Activated CD4-positive, alpha-beta T cell treated with anti-CD3 and anti-CD28 coated beads for 4 hours (primary cell): ENCODE data around the gene SMTNL1.
A peak's percentile ranks its signal among the peaks of the same experiment; 100 is the strongest.

ENCODE experiments used
- DNase-seq, 2 donors: peaks; one replicate each; pipeline ENCODE4 v3.0.0-alpha.2; 2020

Gene SMTNL1

GRCh38 chr11:57546869-57547475 lies 9.6 kb downstream of the SMTNL1 start:
- DNase-seq: no peak

GRCh38 chr11:57547854-57548377 lies 10.5 kb downstream of the SMTNL1 start:
- DNase-seq: no peak

DNA sequence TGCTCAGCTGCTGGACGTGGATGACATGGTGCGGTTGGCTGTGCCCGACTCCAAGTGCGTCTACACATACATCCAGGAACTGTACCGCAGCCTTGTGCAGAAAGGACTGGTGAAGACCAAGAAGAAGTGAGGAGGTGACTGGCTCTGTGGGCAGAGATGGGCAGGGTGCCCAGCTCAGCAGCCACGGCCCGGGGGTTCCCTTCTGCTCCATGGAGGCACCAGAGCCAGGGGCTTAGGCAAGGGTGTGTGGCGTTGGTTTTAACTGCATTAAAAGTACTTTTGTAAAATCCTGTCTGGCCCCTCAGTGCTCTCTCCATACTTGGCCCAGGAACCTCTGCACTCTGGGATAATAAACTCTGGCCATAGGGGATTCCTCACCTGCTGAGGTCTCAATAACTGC lies 12.6 kb downstream of the SMTNL1 start:
- no peak for DNase-seq

- no peak for DNase-seq
Observed at GRCh38 chr11:57551941-57552340, 14.5 kb downstream of the SMTNL1 start.

DNA sequence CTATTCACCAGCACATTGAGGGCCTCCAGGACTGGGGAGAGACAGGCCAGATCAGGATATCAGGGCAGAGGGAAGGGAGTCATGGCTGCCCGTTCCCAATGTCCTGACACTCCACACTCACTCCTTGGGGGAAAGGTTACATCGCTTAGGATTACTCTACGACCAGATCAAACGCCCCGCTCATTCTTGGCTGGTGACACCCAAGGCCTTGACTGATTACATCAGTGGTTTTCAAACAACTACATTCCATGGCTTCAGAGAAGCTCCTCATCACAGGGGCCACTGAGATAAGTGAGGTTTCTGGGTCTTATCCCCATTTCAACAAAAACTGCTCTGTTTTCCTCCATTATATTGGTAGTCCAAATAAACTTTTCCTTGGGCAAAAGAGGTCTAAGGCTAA lies 15.1 kb downstream of the SMTNL1 start:
- no peak for DNase-seq

GRCh38 chr11:57555393-57555792 lies 18.0 kb downstream of the SMTNL1 start:
- no peak for DNase-seq

DNA sequence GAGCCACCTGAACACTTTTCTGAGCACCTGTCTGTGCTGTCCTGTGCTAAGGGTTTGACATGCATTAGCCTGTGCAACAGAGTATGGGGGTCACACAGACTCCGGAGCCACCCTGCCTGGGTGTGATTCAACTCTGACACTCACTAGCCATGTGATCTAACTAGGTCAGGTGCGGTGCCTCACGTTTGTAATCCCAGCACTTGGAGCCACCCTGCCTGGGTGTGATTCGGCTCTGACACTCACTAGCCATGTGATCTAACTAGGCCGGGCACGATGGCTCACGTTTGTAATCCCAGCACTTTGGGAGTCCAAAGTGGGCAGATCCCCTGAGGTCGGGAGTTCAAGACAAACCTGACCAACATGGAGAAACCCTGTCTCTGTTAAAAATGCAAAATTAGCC lies 18.6 kb downstream of the SMTNL1 start:
- DNase-seq: no peak

- DNase-seq: no peak
Observed at GRCh38 chr11:57560146-57560545, 22.8 kb downstream of the SMTNL1 start.

- no peak for DNase-seq
Observed at GRCh38 chr11:57562596-57562995, 25.2 kb downstream of the SMTNL1 start.

GRCh38 chr11:57566005-57566904 lies 28.9 kb downstream of the SMTNL1 start:
- peak; percentile 53 to 56 for DNase-seq

DNA sequence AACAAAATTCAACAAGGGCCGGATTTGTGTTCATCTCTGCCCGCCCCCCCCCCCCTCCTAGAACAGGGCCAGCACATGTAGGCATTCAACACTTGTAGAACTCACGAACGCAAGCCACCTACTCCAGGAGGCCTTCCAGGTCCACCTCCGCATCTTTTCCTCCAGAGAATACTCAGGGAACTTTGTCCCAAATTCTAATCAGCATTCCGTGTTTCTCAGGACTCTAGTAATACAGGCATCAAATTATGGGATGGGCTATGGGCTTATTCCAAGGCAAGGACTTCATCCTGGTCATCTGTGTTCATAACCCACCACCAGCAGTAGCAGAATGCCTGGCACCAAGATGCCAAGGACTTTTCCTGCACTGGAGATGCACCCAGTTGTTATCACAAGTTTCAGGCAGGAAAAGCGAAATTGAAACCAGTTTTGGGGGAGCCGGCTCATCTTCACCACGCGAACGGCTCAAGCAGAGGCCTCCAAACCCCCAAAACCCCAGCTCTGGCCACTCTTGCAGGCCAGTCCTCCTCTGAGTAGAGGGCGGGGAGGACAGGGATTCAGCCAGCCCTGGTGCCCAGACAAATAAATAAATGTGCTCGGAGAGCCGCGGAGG lies 29.6 kb downstream of the SMTNL1 start:
- peak; percentile 46 to 47 for DNase-seq

- peak; percentile 65 to 78 for DNase-seq
Observed at GRCh38 chr11:57567515-57568329, 30.3 kb downstream of the SMTNL1 start, which contains the start of gene UBE2L6. Gene UBE2L6 (minus strand): TSS chr11:57567672. CDS start chr11:57567611, 61 bp downstream.

- DNase-seq: peak; percentile 83 to 90
Observed at GRCh38 chr11:57568330-57568766, 31.0 kb downstream of the SMTNL1 start.

DNA sequence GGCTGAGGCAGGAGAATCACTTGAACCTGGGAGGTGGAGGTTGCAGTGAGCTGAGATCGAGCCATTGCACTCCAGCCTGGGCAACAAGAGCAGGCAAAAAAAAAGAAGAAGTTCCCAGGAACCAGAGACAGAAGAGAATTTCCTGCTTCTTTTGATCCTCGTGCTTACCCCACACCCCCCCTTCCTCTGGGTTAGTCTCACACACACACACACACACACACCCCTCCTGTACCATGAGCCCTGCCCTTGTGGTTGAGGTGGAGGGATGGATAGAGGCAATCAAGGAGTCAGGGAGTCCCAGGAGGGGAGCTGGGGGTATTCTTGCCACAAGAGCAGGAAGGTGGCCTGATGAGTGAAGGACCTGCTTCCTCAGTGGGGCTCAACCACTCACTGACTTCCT lies 34.2 kb downstream of the SMTNL1 start:
- DNase-seq: no peak

- DNase-seq: no peak
Observed at GRCh38 chr11:57574061-57574460, 36.7 kb downstream of the SMTNL1 start.

DNA sequence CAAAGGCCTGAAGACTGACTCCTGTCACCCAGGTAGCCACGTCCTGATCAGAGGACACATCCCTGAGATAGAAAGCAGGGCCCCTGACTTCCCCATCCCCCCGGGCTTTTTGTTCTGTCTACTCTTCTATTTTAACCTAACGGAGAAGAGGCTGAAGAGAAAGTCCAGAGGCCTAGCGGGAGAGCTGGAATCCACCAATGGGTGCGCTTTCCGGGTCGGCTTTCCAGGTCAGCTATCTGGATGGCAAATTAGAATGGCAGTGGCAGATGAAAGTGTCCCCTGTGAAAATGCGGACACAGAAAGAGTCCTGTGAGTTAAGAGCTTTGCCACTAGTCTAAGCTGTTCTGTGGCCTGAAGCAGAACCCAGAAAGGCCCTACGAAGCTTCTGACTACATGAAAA lies 46.9 kb downstream of the SMTNL1 start:
- no peak for DNase-seq

GRCh38 chr11:57585301-57585700 lies 47.9 kb downstream of the SMTNL1 start:
- no peak for DNase-seq

DNA sequence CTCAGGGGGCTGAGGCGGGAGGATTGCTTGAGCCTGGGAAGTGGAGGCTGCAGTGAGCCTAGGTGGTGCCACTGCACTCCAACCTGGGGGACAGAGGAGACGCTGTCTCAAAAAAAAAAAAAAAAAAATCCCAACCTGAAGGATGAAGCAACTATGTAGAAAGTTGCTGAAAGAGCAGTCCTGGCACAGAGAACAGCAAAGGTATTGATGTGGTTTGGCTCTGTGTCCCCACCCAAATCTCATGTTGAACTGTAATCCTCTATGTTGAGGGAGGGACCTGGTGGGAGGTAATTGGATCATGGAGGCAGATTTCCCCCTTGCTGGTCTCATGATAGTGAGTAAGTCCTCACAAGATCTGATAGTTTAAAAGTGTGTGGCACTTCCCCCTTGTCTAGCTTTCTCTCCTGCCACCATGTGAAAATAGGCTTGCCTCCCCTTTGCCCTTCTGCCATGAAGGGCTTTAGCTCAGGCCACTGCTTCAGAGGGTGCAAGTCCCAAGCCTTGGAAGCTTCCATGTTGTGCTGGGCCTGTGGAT lies 49.4 kb downstream of the SMTNL1 start:
- DNase-seq: no peak

DNA sequence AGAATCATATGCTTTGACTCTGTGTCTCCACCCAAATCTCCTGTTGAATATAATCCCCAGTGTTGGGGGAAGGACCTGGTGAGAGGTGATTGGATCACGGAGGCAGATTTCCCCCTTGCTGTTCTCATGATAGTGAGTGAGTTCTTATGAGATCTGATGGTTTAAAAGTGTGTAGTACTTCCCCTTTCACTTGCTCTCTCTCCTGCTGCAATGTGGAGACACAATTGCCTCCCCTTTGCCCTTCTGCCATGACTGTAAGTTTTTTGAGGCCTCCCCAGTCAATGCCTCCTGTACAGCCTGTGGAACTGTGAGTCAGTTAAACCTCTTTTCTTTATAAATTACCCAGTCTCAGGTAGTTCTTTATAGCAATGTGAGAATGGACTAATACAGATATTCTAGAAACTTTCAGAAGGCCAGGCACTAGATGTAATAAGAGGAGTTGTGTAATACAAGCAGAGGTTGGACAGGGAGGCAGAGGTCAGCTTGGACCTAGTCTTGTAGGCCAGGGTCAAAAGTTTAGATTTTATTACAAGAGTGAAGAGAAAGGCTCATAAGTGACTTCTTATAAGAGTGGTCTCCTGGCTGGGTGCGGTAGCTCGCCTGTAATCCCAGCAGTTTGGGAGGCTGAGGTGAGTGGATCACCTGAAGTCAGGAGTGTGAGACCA lies 50.8 kb downstream of the SMTNL1 start:
- DNase-seq: no peak

DNA sequence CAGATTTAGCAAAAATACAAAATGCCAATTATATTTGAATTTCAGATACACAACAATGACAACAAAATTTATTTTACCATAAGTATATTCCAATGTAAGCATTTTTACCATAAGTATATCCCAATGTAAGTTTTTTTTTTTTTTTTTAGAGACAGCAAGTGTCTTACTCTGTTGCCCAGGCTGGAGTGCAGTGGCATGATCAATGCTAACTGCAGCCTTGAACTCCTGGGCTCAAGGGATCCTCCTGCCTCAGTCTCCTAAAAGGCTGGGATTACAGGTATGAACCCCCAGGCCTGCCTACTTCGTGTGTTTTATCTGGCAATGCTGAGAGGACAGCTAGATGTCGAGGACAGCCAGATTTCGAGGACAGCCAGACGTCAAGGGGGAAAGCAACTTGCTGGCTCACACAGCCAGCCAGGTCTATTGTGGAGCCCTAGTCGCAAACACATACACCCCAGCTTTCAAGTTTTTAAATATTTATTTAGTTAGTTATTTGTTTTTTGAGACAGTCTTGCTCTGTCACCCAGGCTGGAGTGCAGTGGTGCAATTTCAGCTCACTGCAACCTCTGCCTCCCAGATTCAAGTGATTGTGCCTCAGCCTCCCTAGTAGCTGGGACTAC lies 59.0 kb downstream of the SMTNL1 start:
- no peak for DNase-seq

- no peak for DNase-seq
Observed at GRCh38 chr11:57597461-57597915, 60.1 kb downstream of the SMTNL1 start, which contains the start of gene SERPING1. Gene SERPING1 (plus strand): TSS chr11:57597685. CDS start chr11:57598271, 586 bp downstream.
